Lower lobe of right lung (tissue), 2 donors: ENCODE results near the gene COG7. TPM values are rescaled to one million over a fixed set of nuclear protein-coding genes. Genes with fewer than 3 reads are reported as not detected.

Experiments
- ATAC-seq, 2 donors: fragments of 200-7000 bp; cut with Tn5 transposase; one replicate each; pipeline ENCODE4 v1.9.1; 2020 to 2022; ENCODE audit warnings: mild to moderate bottlenecking in 2 of 2, moderate library complexity in 2 of 2
- DNase-seq: peaks from one replicate; pipeline ENCODE4 v3.0.0-alpha.2; 2020
- H3K27ac ChIP-seq: fragments of 200-600 bp; one replicate; pipeline ENCODE4 v1.8.0; 2022
- H3K27me3 ChIP-seq: fragments of 200-600 bp; one replicate; pipeline ENCODE4 v1.8.0; 2022; ENCODE audit warnings: low read depth
- H3K36me3 ChIP-seq: fragments of 200-600 bp; one replicate; pipeline ENCODE4 v1.8.0; 2022; ENCODE audit warnings: mild to moderate bottlenecking
- H3K4me1 ChIP-seq: fragments of 200-600 bp; one replicate; pipeline ENCODE4 v1.8.0; 2022
- H3K4me3 ChIP-seq: fragments of 200-600 bp; one replicate; pipeline ENCODE4 v1.8.0; 2022; ENCODE audit warnings: mild to moderate bottlenecking
- H3K9me3 ChIP-seq: fragments of 200-600 bp; one replicate; pipeline ENCODE4 v1.8.0; 2022
- intact Hi-C: fragments of 100-400 bp; cut with DNase I; formaldehyde crosslinking; loops from one replicate; pipeline ENCODE4 v1.11.0; 2022
- total RNA-seq: library from RNA; stranded (reverse); fragmentation: NEBNext Ultra II Directional; extraction: Animal tissue kit (Norgen Biotek cat#: 25700); gene quantifications from one replicate; pipeline ENCODE4 v1.2.1, GENCODE V29; 2021
- TF ChIP-seq, protein P1 (sequence below): fragments of 200-600 bp; IDR thresholded peaks from one replicate; pipeline ENCODE4 v1.8.0; 2022; ENCODE audit warnings: antibody characterized with exemption, mild to moderate bottlenecking
- donor health status: DM: no; HTN: yes; CAD: no; lungs with severe emphysema.

Gene COG7
- total RNA-seq, 1 donor from 2014 or later, result 21.3 TPM

GRCh38 chr16:23499801-23500200 lies 46.8 kb upstream of the COG7 start:
- Histone ChIP-seq H3K4me1 (peaks cover 90% of the 10 kb centered on the region), H3K27ac (peak overlapping the region; percentile 46), H3K36me3 (peaks cover 17% of the 10 kb centered on the region), H3K27me3 (no peaks in the 10 kb centered on the region), H3K4me3 (no peak overlapping the region), H3K9me3 (no peaks in the 10 kb centered on the region)
- no peak for ATAC-seq
- TF ChIP-seq, protein P1, sequence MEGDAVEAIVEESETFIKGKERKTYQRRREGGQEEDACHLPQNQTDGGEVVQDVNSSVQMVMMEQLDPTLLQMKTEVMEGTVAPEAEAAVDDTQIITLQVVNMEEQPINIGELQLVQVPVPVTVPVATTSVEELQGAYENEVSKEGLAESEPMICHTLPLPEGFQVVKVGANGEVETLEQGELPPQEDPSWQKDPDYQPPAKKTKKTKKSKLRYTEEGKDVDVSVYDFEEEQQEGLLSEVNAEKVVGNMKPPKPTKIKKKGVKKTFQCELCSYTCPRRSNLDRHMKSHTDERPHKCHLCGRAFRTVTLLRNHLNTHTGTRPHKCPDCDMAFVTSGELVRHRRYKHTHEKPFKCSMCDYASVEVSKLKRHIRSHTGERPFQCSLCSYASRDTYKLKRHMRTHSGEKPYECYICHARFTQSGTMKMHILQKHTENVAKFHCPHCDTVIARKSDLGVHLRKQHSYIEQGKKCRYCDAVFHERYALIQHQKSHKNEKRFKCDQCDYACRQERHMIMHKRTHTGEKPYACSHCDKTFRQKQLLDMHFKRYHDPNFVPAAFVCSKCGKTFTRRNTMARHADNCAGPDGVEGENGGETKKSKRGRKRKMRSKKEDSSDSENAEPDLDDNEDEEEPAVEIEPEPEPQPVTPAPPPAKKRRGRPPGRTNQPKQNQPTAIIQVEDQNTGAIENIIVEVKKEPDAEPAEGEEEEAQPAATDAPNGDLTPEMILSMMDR, result no peak
- DNase-seq, result no peak
- intact Hi-C loops, result no loop called here

DNA sequence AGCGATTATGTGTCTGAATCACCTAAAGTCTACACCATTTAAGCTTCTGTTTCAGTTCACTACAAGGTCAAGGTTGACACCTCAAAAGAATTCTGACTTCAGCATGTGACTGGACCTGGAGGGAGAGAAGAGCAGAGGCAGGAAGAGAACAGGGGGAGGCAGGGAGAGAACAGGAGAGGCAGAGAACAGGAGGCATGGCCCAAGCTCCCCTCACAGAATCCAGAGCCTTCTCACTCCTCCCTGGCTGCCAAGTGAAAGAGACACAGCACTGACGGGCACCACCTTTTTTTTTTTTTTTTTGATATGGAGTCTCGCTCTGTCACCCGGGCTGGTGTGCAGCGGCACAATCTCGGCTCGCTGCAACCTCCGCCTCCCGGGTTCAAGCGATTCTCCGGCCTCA lies 45.9 kb upstream of the COG7 start:
- ATAC-seq (no peak), DNase-seq (no peak)

DNA sequence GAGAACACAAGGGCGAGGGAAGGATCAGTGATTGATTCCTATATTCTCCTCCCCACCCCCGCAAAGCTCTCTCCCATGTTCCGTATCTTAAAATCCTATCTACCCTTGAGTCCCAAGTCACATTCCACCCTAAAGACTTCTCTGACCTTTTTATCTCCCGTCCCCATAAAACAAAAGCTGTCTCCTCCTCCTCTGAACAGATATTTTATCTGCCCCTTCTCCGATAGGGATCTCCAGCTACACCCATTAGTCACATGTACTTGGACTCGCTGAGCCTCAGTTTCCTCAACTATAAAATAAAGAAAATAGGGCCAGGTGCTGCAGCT lies 44.5 kb upstream of the COG7 start:
- ATAC-seq (no peak), DNase-seq (no peak)
- Histone ChIP-seq H3K36me3 (peaks cover 40% of the 10 kb centered on the region), H3K4me3 (no peak overlapping the region), H3K27me3 (no peaks in the 10 kb centered on the region), H3K27ac (peak overlapping the region; percentile 80), H3K4me1 (peaks cover 85% of the 10 kb centered on the region), H3K9me3 (no peaks in the 10 kb centered on the region)
- TF ChIP-seq, protein P1, result no peak
- intact Hi-C loops, result no loop called here

More for the DNA sequence above, 45.9 kb upstream of the COG7 start:
- H3K4me1 ChIP-seq, result peaks cover 86% of the 10 kb centered on the region
- TF ChIP-seq, protein P1, result no peak
- no peaks in the 10 kb centered on the region for H3K27me3 ChIP-seq
- no peak overlapping the region for H3K4me3 ChIP-seq
- H3K9me3 ChIP-seq, result no peaks in the 10 kb centered on the region
- no peak overlapping the region for H3K27ac ChIP-seq
- intact Hi-C loops, result no loop called here
- H3K36me3 ChIP-seq, result peaks cover 26% of the 10 kb centered on the region

- no peaks in the 10 kb centered on the region for H3K9me3 ChIP-seq
- no peak for DNase-seq
- intact Hi-C loops, result no loop called here
- H3K36me3 ChIP-seq, result peaks cover 45% of the 10 kb centered on the region
- peak; percentile 77 to 88 for ATAC-seq
- no peaks in the 10 kb centered on the region for H3K27me3 ChIP-seq
- no peak overlapping the region for H3K4me3 ChIP-seq
- peaks cover 85% of the 10 kb centered on the region for H3K4me1 ChIP-seq
- TF ChIP-seq, protein P1, result no peak
- peak overlapping the region; percentile 80 for H3K27ac ChIP-seq
Measured at GRCh38 chr16:23496821-23497542, 44.0 kb upstream of the COG7 start.

DNA sequence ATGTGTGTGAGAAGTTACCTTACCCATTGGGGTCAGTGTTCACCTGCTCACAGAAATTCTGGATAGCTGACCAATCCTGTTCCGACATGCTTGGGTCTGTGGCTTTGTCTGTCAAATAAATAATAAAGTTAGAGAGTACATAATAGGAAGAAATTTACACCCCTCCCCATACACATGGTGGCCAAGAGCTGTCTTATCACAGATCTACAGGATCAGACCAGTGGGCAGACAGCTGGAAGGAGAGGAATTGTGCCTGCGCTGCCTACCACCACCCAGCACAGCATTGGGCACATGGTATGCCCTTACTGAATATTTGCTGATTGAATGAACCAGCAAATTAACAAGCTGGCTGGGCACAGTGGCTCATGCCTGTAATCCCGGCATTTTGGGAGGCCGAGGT lies 42.7 kb upstream of the COG7 start:
- H3K4me3 ChIP-seq, result no peak overlapping the region
- no peaks in the 10 kb centered on the region for H3K9me3 ChIP-seq
- H3K27ac ChIP-seq, result no peak overlapping the region
- TF ChIP-seq, protein P1, result no peak
- DNase-seq, result no peak
- H3K36me3 ChIP-seq, result peaks cover 57% of the 10 kb centered on the region
- no peak for ATAC-seq
- H3K27me3 ChIP-seq, result no peaks in the 10 kb centered on the region
- intact Hi-C loops, result no loop called here
- H3K4me1 ChIP-seq, result peaks cover 83% of the 10 kb centered on the region
